ENCODE measurements around the gene PLCD3. TPM values are rescaled to one million over a fixed set of nuclear protein-coding genes. Genes with fewer than 3 reads are reported as not detected.
A peak's percentile ranks its signal among the peaks of the same experiment; 100 is the strongest.

Gene PLCD3
- total and polyA plus RNA-seq, 2 of the 13 experiments (the other 11 are each of a cell fraction or from before 2014, with no cell fraction given) = 11.3 to 39.1 TPM

DNA sequence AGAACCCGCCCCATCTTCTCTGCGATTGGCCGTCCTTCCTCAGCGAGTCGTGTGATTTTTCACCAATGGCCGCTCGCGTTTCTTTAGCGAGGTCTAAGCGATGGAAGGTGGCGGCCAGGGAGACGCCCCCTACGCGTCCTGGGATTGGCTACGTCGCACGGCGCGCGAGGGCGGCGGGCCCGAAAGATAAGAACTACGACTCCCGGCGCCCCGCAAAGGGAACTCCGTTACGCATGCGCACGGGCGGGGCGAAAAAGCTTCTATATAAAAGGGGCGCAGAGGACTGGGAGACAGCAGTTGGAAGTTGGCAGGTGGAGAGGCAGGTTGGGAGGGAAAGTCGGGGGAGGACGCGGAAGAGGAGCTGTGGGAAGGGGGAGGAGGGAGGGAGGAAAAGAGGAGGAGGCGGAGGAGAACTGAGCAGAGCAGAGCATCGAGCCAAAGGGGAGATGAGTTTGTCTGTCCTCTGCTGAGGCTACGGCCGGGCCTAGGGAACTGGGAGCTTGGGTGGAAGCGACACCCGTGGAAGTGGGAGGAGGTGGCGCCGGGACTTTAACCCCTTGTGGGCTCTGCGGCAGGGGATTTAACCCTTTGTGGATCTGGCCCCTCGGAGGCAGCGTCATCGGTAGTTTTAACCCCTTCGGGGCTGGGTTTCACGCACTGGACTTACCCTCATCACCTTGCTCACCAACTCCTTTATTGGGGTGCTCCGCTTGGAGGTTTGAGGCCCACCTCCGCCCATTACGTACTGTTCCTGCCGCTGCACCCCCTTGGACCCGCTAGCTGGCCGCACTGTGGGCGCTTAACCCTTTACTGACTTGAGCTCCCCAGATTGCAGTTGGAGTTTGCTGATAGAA is 16.1 kb upstream of the PLCD3 start, which contains the start of gene HEXIM1 (continued):
- TF ChIP-seq, protein P1, sequence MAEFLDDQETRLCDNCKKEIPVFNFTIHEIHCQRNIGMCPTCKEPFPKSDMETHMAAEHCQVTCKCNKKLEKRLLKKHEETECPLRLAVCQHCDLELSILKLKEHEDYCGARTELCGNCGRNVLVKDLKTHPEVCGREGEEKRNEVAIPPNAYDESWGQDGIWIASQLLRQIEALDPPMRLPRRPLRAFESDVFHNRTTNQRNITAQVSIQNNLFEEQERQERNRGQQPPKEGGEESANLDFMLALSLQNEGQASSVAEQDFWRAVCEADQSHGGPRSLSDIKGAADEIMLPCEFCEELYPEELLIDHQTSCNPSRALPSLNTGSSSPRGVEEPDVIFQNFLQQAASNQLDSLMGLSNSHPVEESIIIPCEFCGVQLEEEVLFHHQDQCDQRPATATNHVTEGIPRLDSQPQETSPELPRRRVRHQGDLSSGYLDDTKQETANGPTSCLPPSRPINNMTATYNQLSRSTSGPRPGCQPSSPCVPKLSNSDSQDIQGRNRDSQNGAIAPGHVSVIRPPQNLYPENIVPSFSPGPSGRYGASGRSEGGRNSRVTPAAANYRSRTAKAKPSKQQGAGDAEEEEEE (CRISPR knock-in tag; IDR thresholded peaks at IDR 0.05; ENCODE audit: borderline replicate concordance) = peak; percentile 63; the same call in 1 of the 2 replicates
- TF ChIP-seq ZNF354B (CRISPR knock-in tag; IDR thresholded peaks at IDR 0.05) (peak; percentile 36; the same call in 1 of the 2 replicates), STAG1 (CRISPR knock-in tag; IDR thresholded peaks at IDR 0.05) (no peak; the same call in 1 of the 2 replicates), NONO (IDR thresholded peaks at IDR 0.05) (peak; percentile 100), NONO (CRISPR knock-in tag; conservative IDR thresholded peaks at IDR 0.05) (peak; percentile 98), ZFY (CRISPR knock-in tag; IDR thresholded peaks at IDR 0.05) (0 out of 2 replicates have a peak, but pooled peaks have one; percentile 5), MAFG (CRISPR knock-in tag; IDR thresholded peaks at IDR 0.05) (no peak), U2AF2 (IDR thresholded peaks at IDR 0.05; ENCODE audit: low read depth, low read length) (0 out of 2 replicates have a peak, but pooled peaks have one; percentile 5), ZNF839 (CRISPR knock-in tag; IDR thresholded peaks at IDR 0.05; ENCODE audit: borderline replicate concordance) (peak; percentile 61; the same call in 1 of the 2 replicates), NPAS2 (CRISPR knock-in tag; IDR thresholded peaks at IDR 0.05; ENCODE audit: borderline replicate concordance) (no peak), PPARG (CRISPR knock-in tag; conservative IDR thresholded peaks at IDR 0.05) (no peak; the same call in none of the 2 replicates), ZNF878 (CRISPR knock-in tag; IDR thresholded peaks at IDR 0.05) (peak; percentile 72), SMAD9 (CRISPR knock-in tag; IDR thresholded peaks at IDR 0.05) (0 out of 2 replicates have a peak, but pooled peaks have one; percentile 42), ZNF224 (CRISPR knock-in tag; IDR thresholded peaks at IDR 0.05) (peak; percentile 94; the same call in 1 of the 2 replicates), HDAC2 (CRISPR knock-in tag; IDR thresholded peaks at IDR 0.05) (peak; percentile 86), ZNF101 (CRISPR knock-in tag; IDR thresholded peaks at IDR 0.05; ENCODE audit: borderline replicate concordance, low read depth) (no peak), ZNF33A (CRISPR knock-in tag; IDR thresholded peaks at IDR 0.05; ENCODE audit: borderline replicate concordance) (no peak), RBM22 (optimal IDR thresholded peaks at IDR 0.05; ENCODE audit: low read length) (peak; percentile 99)
- TF ChIP-seq, protein P2, sequence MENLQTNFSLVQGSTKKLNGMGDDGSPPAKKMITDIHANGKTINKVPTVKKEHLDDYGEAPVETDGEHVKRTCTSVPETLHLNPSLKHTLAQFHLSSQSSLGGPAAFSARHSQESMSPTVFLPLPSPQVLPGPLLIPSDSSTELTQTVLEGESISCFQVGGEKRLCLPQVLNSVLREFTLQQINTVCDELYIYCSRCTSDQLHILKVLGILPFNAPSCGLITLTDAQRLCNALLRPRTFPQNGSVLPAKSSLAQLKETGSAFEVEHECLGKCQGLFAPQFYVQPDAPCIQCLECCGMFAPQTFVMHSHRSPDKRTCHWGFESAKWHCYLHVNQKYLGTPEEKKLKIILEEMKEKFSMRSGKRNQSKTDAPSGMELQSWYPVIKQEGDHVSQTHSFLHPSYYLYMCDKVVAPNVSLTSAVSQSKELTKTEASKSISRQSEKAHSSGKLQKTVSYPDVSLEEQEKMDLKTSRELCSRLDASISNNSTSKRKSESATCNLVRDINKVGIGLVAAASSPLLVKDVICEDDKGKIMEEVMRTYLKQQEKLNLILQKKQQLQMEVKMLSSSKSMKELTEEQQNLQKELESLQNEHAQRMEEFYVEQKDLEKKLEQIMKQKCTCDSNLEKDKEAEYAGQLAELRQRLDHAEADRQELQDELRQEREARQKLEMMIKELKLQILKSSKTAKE (CRISPR knock-in tag; IDR thresholded peaks at IDR 0.05; ENCODE audit: borderline replicate concordance) = peak; percentile 36; the same call in 1 of the 2 replicates
- TF ChIP-seq, protein P3, sequence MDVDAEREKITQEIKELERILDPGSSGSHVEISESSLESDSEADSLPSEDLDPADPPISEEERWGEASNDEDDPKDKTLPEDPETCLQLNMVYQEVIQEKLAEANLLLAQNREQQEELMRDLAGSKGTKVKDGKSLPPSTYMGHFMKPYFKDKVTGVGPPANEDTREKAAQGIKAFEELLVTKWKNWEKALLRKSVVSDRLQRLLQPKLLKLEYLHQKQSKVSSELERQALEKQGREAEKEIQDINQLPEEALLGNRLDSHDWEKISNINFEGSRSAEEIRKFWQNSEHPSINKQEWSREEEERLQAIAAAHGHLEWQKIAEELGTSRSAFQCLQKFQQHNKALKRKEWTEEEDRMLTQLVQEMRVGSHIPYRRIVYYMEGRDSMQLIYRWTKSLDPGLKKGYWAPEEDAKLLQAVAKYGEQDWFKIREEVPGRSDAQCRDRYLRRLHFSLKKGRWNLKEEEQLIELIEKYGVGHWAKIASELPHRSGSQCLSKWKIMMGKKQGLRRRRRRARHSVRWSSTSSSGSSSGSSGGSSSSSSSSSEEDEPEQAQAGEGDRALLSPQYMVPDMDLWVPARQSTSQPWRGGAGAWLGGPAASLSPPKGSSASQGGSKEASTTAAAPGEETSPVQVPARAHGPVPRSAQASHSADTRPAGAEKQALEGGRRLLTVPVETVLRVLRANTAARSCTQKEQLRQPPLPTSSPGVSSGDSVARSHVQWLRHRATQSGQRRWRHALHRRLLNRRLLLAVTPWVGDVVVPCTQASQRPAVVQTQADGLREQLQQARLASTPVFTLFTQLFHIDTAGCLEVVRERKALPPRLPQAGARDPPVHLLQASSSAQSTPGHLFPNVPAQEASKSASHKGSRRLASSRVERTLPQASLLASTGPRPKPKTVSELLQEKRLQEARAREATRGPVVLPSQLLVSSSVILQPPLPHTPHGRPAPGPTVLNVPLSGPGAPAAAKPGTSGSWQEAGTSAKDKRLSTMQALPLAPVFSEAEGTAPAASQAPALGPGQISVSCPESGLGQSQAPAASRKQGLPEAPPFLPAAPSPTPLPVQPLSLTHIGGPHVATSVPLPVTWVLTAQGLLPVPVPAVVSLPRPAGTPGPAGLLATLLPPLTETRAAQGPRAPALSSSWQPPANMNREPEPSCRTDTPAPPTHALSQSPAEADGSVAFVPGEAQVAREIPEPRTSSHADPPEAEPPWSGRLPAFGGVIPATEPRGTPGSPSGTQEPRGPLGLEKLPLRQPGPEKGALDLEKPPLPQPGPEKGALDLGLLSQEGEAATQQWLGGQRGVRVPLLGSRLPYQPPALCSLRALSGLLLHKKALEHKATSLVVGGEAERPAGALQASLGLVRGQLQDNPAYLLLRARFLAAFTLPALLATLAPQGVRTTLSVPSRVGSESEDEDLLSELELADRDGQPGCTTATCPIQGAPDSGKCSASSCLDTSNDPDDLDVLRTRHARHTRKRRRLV (CRISPR knock-in tag; IDR thresholded peaks at IDR 0.05) = peak; percentile 26
